Activated CD8-positive, alpha-beta memory T cell treated with anti-CD3 and anti-CD28 coated beads, Interleukin-2, amount 50 U/mL, for 1 hour (primary cell): Measurements from ENCODE around the gene TBC1D22A.

Experiments
- DNase-seq: peaks from one replicate; pipeline ENCODE4 v3.0.0-alpha.2; 2020; ENCODE audit errors: extremely low read depth

TBC1D22A gene

DNA sequence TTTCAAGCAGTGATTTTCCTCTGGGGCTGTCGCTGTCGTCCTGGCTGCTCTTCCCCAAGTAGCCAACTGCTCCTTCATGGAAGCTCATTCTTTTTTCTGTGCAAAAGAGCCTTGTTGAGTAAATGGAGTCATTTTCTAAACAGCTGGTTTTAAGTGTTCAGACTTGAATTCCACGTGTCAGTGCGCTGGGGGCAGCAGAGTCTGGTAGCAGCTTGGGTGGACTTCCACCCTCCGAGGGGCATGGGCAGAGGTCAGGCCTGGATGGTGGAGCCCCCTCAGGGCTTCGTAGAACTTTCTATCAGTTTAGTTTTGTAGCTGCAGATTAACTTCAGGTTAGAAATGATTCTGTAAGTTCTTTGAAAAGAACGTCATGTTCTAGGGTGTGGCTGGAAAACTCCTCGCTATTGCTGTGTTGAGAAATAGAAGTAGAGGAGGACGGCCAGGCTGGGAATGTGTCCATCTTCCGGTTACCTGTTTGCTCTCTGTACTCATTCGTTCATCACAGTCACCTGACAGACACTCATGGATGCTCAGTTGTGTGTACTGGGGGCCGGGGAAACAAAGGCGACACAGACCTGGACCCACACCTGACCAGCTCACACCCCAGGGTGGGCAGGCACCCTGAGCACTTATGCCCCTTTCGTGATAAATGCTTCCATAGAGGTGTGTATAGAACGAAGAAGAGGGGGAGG, 270.7 kb downstream of the TBC1D22A start:
- no peak for DNase-seq

DNA sequence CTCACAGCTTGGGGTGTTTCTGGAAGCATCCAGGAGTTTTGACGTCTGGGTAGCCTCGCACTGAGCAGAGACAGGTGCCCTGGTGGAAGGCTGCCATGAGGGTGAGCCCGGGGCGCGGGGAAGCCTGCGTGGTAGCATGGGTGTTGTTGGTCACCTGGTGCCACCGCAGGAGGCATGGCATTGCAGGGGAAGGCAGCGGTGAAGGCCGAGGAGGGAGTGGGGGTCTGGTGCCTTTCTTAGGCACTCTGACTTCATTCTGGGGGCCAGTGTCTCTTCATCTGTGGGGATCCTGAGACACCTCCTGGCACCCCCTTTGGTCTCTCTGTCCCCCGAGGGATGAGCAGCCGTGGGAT, 271.2 kb downstream of the TBC1D22A start:
- no peak for DNase-seq

DNA sequence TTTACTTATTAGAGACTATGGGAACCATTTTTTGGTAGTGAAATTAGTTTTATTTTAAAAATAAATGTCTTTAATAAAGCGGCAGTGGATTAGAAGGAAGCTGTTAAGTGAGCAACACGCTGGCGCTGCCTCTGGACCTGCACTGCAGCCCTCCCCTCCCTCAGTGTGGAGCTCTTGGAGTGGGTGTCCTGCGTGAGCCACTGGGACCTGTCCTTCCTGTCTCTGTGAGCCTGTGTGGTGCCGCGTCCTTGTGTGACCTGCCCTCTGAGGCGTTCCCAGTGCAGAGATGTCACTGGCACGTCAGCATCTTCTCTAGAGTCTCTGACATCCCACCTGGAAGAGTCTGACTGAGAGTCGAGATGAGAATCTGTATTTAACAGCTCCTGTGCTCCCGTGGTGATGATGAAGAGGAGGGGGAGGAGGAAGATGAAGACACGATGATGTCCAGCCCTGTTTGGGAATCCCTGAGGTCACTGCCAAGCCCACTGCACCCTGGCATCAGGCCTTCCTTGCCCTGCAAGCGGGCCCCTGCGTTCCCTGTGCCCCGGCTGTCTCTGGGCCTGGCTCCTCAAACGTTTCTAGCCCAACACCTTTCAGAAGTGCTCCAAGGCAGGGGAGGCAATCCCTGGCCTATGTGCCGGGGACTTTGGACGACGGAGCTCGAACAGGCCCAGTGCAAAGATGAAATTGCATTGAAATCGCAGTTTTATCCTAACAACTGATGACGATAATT, 271.8 kb downstream of the TBC1D22A start:
- DNase-seq, result no peak

DNA sequence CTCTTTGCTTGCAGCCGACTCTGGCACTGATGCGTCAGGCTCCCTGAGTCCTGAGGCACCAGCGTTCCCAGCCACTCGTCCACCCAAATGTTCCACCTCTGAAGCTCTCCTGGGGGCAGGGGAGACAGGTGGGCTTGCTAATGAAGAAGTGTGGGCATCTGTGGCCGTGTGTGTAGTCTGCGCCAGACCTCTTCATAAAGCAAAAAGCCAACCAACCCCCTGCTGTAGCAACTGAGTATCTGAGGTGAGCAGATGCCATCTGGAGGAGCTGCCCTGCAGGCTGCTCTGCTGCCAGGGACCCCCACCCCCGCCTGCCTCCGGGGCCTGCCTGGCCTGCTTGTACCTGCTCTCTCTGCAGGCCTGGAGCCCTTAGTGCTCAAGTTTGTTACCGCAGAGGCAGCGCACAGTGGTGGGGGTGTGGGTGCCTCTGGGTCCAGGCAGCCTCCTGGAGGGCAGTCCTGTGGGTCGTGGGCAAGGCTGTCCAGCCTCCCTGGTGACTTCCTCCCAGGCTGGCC, 272.5 kb downstream of the TBC1D22A start:
- DNase-seq, result no peak

DNA sequence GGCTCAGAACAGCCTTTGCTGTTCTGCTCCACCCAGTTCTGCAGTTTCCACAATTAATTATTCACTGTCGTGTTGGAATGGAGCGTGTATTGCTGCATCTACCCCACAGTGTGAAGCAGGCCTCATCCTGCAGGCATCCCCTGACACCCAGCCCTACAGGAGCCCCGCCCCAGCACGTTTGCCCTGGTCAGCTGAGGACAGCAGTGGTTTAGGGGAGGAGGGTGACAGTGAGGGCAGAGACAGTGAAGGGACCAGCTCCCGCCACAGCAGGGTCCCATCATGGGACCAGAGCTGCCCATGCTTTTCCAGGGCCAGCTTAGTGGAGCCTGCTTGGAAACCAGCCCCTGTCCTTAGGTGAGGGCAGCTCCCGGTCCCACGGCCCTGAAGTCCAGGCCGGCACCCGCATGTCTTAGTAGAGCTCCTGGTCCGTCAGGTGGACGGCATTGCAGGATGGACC, 273.0 kb downstream of the TBC1D22A start:
- DNase-seq, result no peak

DNA sequence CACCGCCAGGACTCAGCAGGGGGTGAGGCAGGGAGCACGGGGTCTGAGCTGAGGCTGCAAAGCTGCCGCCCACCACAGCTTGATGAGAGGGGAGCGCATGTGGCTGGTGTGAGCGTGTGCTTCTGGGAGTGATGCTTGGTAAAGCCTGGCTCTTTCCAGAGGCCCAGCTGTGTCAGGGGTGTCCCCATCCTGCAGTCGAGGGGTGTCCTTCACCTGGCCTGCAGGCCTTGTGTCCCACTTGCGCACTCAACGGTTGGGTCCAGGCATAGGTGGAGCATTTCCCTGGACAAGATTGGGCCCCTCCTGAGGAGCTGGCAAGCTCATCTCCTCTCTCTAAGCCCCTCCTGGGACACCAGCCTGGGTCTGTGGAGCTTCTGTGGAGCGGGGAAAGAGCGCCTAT, 273.9 kb downstream of the TBC1D22A start:
- no peak for DNase-seq

DNA sequence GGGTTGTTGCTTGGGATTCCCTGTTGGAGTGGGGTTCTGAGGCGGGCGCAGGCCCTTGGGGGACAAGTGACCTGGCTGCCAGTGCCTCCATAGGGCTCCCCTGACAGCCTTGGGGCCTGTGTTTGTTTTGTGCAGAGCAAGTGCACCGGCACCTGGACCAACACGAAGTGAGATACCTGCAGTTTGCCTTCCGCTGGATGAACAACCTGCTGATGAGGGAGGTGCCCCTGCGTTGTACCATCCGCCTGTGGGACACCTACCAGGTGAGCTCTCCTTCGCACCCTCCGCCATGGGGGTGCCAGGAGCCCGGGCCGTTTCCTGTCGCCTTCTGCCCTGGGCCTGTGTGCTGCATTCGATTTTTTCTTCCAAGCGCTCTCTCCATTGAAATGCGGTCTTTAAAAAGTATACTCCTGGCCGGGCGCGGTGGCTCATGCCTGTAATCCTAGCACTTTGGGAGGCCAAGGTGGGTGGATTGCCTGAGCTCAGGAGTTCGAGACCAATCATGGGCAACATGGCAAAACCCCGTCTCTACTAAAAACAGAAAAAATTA, 274.6 kb downstream of the TBC1D22A start:
- DNase-seq, result no peak

DNA sequence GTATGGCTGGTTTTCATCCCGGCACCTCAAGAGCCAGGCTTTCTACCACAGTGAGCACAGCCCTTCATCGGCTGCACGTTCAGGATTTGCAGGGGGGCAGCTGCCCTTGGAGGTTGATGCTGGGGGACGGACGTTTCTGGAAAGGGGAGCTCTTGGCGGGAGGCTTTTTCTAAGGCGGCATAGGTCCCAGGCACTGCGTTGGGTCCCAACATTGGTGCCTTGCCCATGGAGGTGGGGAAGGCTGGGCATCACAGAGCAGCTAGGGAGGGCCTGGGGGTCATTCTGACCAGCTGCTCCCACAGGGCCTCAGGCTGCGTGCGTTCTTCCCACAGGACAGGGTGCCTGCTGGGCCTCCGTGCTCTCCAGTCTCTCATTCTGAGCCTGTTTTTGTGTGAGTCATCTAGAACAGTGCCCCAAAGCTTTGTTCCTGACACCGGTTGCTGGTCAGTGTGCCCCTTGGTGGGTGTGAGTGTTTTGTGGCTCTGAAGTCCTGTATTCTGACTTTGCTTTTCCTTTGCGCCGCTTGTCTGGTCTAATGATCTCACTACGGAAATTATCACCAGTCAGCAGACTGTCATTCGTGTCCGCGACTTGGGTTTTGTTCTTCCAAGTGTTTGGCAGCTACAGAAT, 275.9 kb downstream of the TBC1D22A start:
- DNase-seq, result no peak

DNA sequence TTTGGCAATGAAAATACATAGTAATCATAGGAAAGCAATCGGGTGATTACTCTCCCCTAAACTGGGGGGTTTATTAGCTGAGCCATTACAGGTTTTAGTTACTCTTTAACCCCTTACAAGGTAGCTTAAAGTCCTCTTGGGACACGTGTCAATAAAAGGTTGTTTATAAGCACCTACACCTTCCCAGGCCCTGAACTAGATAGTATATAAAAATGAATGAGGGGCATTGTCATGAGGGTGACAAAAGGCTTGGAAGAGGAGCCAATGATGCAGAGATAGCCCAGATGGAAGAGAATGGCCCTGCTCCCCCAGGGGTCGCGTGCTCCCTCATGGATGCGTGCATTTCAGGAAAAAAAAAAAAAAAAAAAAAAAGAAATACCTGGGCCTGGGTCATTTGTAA, 276.9 kb downstream of the TBC1D22A start:
- no peak for DNase-seq

DNA sequence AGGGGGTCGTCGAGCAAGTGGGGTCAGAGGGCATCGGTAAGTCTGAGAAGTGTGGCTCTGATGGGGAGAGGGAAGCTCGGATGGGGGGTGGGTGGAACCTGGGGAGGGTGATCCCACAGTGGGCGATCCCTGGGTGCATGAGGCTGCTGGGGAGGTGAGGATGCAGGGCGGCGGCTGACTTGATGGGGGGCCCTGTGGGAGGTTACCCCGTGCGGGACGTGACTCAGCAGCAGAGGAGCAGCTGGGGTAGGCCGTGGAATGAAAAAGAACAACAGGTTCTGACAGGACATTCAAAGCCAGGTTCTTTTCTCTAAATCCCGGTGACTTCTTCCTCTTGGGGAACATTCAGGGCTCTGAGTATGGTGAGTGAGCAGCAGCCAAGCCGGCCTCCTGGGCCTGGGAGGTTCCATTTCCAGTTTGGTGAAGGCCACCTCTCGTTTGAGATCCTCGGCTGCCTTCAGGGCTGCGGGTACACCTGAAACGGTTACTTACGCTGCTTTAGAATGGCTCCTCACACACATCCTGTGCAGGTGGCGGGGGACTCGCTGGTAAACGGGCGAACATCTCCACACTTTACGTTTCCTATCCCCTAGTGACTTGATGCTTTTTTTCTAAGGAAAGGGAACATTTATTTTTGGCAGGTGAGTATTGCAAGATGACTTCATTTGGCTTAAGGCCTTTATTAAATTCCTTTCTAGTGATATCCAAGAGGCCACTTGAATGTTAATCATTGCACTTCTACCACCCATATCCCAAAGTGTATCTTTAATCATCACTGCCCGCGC, 278.2 kb downstream of the TBC1D22A start:
- no peak for DNase-seq

DNA sequence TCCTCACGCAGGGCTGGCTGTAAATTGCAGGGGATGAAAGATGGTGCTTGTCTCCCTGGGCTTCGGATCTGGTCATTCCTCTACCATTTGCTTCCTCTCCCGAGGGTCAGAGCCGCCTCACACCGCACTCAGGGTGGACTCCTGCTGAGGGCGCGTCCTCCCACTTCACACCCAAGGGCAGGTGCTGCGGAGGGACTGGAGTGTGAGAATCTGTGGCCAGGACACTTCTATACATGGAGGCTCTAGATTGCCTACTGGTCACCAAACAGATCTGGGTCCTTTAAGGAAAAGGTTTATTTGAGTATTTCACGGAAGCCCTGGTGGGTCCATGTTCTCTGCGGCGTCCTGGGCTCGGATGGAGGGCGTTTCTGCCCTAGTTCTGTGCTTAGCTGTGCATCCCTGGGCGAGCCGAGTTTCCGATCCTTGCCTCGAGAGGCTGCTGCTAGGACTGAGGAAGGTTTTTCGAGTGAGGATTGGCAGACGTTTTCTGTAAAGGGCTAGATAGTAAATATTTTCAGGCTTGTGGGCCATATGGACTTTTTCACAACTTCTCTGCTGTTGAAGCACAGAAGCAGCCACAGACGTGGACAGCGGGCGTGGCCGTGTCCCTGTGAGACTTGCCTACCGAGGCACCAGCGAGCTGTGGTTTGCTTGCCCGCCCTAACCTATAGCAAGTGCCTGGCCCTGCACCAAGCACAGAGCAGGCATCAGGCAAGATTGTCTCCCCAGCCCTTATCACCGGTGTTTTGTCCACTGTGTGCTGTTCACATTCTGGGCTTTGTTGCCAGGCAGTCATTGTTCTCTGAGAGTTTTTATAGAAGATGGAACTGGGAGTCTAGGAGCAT, 279.0 kb downstream of the TBC1D22A start:
- DNase-seq, result no peak

DNA sequence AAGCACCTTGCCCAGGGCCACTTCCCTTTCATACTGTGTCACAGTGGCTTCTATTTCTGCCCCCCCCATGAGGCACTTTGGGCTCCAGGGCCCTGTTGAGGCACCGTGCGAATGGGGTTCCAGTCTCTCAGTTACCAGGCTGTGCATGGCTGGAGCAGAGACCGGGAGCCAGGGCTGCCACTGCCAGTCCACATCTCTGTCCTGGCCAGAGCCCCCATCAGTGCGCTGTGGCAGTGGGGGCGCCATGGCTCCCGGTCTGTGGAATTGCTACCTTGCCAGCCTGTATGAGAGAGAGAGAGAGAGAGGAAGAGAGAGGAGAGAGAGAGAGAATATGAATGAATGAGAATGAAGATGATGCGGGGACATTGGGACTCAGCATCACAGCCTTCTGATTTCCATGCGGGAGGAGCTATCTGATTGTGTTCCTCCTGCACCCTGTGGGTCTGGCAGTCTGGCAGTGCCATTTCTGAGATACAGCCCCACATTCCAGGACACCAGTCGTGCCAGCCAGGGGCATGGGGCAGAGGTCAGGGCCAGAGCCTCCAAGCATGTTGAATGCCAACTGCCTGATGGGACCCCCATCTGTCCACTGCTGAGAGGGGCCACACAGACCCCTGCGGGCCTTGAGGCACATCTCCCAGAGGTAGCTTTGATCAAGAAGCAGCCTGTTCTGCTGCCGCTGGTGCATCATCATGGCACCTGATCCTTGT, 279.8 kb downstream of the TBC1D22A start:
- DNase-seq, result no peak

DNA sequence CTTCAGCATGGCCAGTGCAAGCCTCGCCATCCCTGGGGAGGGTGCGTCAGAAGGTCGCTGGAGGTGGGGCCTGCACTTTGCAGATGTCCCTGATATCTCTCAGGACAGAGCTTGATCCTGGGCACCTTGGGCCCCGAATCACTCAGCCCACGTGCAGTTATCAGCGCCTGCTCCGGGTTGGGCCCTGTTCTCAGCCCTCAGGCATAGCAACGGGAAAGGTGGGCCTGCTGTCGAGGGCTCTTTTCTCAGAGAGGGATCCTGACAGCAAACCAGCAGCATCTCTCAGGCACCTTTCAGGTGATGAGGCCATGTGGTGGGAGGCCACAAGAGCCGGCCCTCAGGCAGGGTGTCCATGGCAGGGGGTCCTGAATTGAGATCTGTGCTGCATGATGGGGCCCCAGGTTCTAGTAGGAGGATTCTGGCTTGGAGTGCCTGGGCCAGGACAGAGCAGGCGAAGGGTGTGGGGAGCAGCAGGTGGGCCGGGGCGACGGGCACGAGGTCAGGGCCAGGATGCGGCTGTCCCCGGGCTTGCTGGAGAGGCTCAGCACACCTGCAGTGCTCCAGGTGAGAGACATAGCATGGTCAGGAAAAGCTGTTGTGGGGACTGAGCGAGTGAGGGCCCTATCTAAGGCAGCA, 280.5 kb downstream of the TBC1D22A start:
- no peak for DNase-seq

DNA sequence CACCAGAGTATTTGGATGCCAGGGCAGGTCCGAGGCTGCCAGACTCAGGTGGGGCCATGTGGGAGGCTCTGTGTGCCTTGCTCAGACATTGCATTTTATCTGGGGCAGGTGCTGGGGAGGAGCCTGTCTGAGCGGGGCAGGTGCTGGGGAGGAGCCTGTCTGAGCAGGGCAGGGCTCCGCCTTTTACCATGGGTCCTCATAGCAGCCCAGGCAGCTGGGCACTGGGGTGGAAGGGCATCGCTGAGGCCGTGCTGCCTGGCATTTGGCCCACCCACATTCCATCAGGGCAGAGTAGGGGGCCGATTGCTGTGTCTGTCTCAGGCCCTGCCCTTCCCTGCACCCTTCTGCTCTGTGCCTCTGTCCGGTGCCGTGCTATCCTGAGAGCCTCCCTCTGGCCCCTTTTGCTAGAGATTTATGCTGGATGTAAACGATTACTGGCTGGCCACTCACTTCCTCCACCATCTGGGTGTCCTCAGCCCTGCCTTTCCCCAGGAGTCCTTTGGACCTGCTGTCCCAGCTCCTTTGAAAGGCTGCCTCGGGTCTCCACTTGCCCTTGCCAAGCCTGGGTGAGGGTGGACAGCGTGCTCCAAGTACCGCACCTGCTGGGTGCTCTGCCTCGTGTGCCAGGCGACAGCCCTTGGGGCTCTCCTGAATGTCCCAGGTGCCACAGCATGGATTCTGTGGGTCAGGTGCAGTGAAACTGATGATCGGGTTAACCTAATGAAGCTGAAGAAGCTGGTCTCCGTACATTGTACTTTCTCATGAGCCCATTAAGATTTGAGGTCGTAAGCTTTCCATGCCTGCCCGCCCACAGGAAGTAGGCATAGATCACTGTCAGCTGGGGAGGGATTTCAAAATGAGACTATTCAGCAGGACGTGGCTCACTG, 281.6 kb downstream of the TBC1D22A start:
- no peak for DNase-seq

DNA sequence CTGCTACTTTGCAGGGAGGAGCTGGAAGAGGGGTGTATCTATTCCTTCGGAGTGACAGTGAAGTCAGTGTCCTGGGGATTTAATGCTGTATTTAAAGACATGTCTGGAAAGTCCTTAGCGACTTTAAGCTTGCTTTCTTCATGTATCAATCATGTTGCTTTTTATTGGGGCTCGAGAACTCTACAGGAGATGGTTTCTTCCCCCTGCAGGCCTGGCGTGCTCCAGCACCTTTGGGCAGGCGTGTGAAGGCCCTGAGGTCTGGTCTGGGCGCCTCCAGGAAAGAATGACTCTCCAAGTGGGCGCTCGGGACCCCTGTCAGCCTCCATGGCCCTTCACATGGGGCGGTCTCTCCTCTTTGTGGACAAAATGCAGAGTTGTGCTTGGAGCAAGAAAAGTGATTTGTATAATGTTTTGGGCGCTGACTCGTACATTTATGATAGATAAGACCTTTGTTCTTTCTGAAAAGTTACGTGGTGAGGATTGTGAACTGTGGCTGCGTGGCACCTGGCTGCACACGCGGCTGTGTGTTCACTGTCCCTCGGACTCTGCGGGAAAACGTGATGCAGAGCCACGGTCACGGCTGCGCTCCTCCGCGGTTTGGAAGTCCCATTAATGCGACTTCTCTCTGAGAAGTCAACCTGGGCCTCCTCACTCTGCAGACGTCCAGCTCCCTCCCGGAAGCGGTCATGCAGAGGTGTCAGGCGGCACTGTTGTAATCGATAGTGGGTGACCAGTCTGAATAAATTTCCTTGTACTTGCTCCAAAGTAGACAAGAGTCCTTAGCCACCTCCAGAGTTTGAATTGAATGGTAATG, 282.5 kb downstream of the TBC1D22A start:
- no peak for DNase-seq

DNA sequence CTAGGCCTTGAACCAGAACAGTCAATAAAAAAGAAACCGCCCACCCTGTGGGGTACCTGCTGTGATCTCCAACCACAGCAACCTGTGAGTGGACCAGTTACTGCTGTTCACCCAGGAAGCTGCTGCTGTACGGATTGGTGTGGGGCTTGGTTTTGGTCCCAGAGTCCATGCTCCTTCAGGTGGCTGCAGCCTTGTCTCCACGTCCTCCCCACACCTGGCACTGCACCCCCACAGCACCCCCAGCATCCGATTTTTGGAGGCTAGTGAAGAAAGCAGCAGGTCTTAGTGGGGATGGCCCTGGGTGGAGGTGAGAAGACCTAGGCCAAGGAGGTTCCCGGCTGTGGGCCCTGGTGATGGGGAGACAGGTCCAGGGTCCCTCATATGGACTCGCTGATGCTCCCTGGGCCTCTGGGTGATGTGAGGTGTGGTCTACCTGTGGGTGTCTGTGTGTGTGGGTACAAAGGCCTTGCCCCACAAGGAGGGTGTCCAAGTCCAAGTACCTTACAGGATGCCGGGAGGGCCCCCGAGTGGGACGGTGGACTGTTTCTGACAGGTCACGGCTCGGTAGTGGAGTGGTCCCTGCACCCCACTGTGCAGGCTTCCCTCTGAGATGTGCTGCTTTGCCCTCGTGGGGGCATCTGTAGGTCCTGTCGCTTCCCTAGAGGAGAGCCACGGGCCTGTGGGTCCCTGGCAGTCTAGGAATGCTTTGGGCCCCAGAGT, 283.4 kb downstream of the TBC1D22A start:
- no peak for DNase-seq

DNA sequence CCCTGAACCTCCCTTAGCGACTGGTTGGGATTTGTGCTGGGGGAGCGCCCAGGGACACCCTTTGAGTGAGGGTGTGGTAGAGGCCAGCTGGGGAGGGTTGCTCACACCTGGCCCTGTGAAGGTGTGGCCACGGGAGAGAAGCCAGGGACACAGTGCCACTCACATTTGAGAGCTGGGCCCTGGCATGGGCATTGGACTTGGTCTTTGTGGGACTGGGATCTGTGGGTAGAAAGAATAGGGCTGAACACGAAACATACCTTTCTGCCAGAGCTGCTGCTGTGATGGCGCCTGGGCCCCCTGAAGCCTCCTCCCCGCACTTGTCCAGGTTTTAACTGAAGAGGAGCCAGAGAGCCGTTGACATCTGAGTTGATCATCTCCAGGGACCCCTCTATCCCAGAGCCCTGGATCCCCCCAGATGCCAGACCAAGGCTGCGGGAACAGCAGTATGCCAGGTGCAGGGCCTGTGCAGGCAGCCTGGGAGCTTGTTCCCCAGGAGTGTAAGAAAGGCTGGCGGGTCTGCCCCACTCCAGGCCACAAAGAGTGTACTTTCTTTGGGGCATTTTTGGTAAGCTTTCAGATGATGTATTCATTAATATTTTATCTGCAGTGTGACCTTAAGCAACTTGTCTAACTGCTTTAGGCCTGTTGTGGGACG, 284.1 kb downstream of the TBC1D22A start:
- no peak for DNase-seq
